Loucy (cell line): ENCODE measurements around the gene CPSF7.

Experiments
- CTCF ChIP-seq: fragments of 200-600 bp; sonication (generic); conservative IDR thresholded peaks from 2 replicates; pipeline ENCODE4 v1.5.1; 2014; ENCODE audit warnings: mild to moderate bottlenecking, antibody characterized with exemption, low read length
- EZH2phosphoT487 ChIP-seq: fragments of 200-600 bp; IDR thresholded peaks from 2 replicates; pipeline ENCODE4 v1.6.1; 2018; ENCODE audit warnings: antibody characterized with exemption, mild to moderate bottlenecking, moderate library complexity, borderline replicate concordance

- TF ChIP-seq CTCF (no peak), EZH2phosphoT487 (no peak)
Measured at GRCh38 chr11:61473370-61474012, 43.7 kb upstream of the CPSF7 start.
